Natural killer cell (primary cell): ENCODE data around the gene FMR1NB. TPM values are rescaled to one million over a fixed set of nuclear protein-coding genes. Genes with fewer than 3 reads are reported as not detected.

Experiments used
- ATAC-seq, 3 donors: fragments of 150-1000 bp in 2 of 3; fragments of 200-7000 bp in 1 of 3; cut with Tn5 transposase; 1 replicate in 1 of 3; 2 replicates in 2 of 3; pipeline ENCODE4 v1.10.0; 2021; ENCODE audit warnings: mild to moderate bottlenecking in 2 of 3, moderate library complexity in 2 of 3
- DNase-seq, 2 donors: peaks; one replicate each; pipeline versions ENCODE4 v3.0.0 to v3.0.0-alpha.2; 2013 to 2021; ENCODE audit warnings: mixed read lengths in 1 of 2
- H3K27ac ChIP-seq: one replicate; pipeline ENCODE4 v1.5.1; 2013; ENCODE audit warnings: mild to moderate bottlenecking, low read length
- H3K27me3 ChIP-seq: one replicate; pipeline ENCODE4 v1.6.1; 2013; ENCODE audit warnings: low read length; ENCODE audit not compliant: control insufficient read depth, insufficient read depth
- H3K36me3 ChIP-seq: one replicate; pipeline ENCODE4 v1.6.1; 2013; ENCODE audit warnings: low read length; ENCODE audit not compliant: control insufficient read depth, insufficient read depth
- H3K4me1 ChIP-seq: one replicate; pipeline ENCODE4 v1.6.1; 2013; ENCODE audit warnings: low read length; ENCODE audit not compliant: control insufficient read depth, insufficient read depth
- H3K4me3 ChIP-seq: one replicate; pipeline ENCODE4 v1.5.1; 2013; ENCODE audit warnings: low read length
- H3K9me3 ChIP-seq: one replicate; pipeline ENCODE4 v1.6.1; 2013; ENCODE audit warnings: low read length; ENCODE audit not compliant: control insufficient read depth, insufficient read depth
- H3K27ac Mint-ChIP-seq, 2 donors: one replicate each; pipeline ENCODE4 v1.8.0; 2022; ENCODE audit warnings: mild to moderate bottlenecking in 2 of 2, mixed read lengths in 2 of 2, moderate library complexity in 1 of 2
- H3K27me3 Mint-ChIP-seq, 2 donors: one replicate each; pipeline ENCODE4 v1.8.0; 2022; ENCODE audit warnings: low read depth in 2 of 2, mixed read lengths in 2 of 2
- H3K36me3 Mint-ChIP-seq: one replicate; pipeline ENCODE4 v1.8.0; 2022; ENCODE audit warnings: mixed read lengths
- H3K4me1 Mint-ChIP-seq, 2 donors: one replicate each; pipeline ENCODE4 v1.8.0; 2022; ENCODE audit warnings: mixed read lengths in 2 of 2
- H3K4me3 Mint-ChIP-seq: one replicate; pipeline ENCODE4 v1.8.0; 2022; ENCODE audit warnings: mild to moderate bottlenecking, moderate library complexity, mixed read lengths
- H3K9me3 Mint-ChIP-seq, 2 donors: one replicate each; pipeline ENCODE4 v1.8.0; 2022; ENCODE audit warnings: mixed read lengths in 2 of 2
- WGBS: methylation state at CpG from one replicate; pipeline ENCODE4 v1.1.7; 2013; ENCODE audit warnings: missing lambda C conversion rate; ENCODE audit not compliant: insufficient coverage; 5-methylcytosine and 5-hydroxymethylcytosine counted together
- intact Hi-C: fragments of 100-400 bp; cut with micrococcal nuclease; formaldehyde crosslinking; loops from one replicate; pipeline ENCODE4 v1.14.2; 2022
- total RNA-seq, 4 donors: library from RNA; stranded (reverse); fragments of 120-200 nt in 1 of 4; gene quantifications; one replicate each; pipeline versions ENCODE4 v1.2.3 to v1.2.4, GENCODE V29; 2013 to 2022
- TF ChIP-seq, protein P1 (sequence below): fragments of 200-600 bp; IDR thresholded peaks from one replicate; pipeline ENCODE4 v1.8.0; 2022; ENCODE audit warnings: antibody characterized with exemption

Gene FMR1NB
- total RNA-seq, 3 donors from 2014 or later (not counting 1 experiment from before 2014, with no cell fraction given), result not detected

DNA sequence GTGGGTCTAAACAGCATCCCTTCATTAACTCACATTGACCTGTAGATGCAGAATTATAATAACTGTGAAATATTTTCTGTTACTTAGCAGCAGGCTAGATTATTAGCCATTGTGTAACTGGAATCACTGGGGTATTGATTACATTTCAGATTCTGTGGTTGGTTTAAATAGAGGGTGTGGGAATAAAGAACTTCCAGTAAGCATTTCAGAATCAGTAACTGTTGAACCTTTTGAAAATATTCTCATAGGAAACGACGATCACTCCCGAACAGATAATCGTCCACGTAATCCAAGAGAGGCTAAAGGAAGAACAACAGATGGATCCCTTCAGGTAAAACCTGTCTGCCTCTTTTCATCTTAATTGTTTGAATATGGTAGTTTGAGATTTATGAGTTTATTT lies 35.9 kb upstream of the FMR1NB start:
- Mint-ChIP-seq H3K27me3 (no peaks in the 10 kb centered on the region), H3K9me3 (no peaks in the 10 kb centered on the region), H3K27ac (no peak overlapping the region), H3K4me3 (no peak overlapping the region), H3K36me3 (peaks cover 7% of the 10 kb centered on the region), H3K4me1 (peaks cover 0 to 7% of the 10 kb centered on the region in 2 donors)
- no CpG with 5 or more reads among the region's 5 CpGs for WGBS
- ATAC-seq, result no peak
- H3K27ac ChIP-seq, result no peak overlapping the region
- no peak for DNase-seq
- no peak overlapping the region for H3K4me3 ChIP-seq
- no peaks in the 10 kb centered on the region for H3K27me3 ChIP-seq
- intact Hi-C loops, result no loop called here
- TF ChIP-seq, protein P1, sequence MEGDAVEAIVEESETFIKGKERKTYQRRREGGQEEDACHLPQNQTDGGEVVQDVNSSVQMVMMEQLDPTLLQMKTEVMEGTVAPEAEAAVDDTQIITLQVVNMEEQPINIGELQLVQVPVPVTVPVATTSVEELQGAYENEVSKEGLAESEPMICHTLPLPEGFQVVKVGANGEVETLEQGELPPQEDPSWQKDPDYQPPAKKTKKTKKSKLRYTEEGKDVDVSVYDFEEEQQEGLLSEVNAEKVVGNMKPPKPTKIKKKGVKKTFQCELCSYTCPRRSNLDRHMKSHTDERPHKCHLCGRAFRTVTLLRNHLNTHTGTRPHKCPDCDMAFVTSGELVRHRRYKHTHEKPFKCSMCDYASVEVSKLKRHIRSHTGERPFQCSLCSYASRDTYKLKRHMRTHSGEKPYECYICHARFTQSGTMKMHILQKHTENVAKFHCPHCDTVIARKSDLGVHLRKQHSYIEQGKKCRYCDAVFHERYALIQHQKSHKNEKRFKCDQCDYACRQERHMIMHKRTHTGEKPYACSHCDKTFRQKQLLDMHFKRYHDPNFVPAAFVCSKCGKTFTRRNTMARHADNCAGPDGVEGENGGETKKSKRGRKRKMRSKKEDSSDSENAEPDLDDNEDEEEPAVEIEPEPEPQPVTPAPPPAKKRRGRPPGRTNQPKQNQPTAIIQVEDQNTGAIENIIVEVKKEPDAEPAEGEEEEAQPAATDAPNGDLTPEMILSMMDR, result no peak
- H3K36me3 ChIP-seq, result peaks cover 44% of the 10 kb centered on the region
- no peaks in the 10 kb centered on the region for H3K4me1 ChIP-seq
- H3K9me3 ChIP-seq, result no peaks in the 10 kb centered on the region

DNA sequence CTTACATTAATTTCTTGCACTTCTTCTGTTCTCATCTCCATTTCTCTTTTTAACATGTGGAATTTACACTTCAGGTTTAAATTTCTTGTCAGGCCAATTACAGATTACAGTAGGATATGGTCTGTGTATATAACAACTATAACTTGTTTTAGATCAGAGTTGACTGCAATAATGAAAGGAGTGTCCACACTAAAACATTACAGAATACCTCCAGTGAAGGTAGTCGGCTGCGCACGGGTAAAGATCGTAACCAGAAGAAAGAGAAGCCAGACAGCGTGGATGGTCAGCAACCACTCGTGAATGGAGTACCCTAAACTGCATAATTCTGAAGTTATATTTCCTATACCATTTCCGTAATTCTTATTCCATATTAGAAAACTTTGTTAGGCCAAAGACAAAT lies 32.6 kb upstream of the FMR1NB start:
- Mint-ChIP-seq H3K27ac (no peak overlapping the region), H3K36me3 (peaks cover 7% of the 10 kb centered on the region), H3K27me3 (no peaks in the 10 kb centered on the region), H3K9me3 (no peaks in the 10 kb centered on the region), H3K4me1 (no peaks in the 10 kb centered on the region), H3K4me3 (no peak overlapping the region)
- Histone ChIP-seq H3K27me3 (no peaks in the 10 kb centered on the region), H3K36me3 (peaks cover 30% of the 10 kb centered on the region), H3K4me3 (no peak overlapping the region), H3K4me1 (no peaks in the 10 kb centered on the region), H3K9me3 (no peaks in the 10 kb centered on the region), H3K27ac (no peak overlapping the region)
- intact Hi-C loops, result no loop called here
- ATAC-seq (no peak), DNase-seq (no peak)
- TF ChIP-seq, protein P1, result no peak
- 96% methylated on average over 4 of the region's 7 CpGs for WGBS

DNA sequence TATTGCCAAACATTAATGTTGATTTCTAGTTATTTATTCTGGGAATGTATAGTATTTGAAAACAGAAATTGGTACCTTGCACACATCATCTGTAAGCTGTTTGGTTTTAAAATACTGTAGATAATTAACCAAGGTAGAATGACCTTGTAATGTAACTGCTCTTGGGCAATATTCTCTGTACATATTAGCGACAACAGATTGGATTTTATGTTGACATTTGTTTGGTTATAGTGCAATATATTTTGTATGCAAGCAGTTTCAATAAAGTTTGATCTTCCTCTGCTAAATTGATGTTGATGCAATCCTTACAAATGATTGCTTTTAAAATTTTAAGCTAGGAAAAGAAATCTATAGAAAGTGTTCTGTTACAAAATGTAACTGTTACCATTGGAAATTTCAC lies 30.8 kb upstream of the FMR1NB start:
- Histone ChIP-seq H3K27me3 (no peaks in the 10 kb centered on the region), H3K4me1 (no peaks in the 10 kb centered on the region), H3K9me3 (no peaks in the 10 kb centered on the region), H3K27ac (no peak overlapping the region), H3K4me3 (no peak overlapping the region), H3K36me3 (peaks cover 19% of the 10 kb centered on the region)
- WGBS, result no CpG with 5 or more reads among the region's 1 CpG
- H3K27me3 Mint-ChIP-seq, result no peaks in the 10 kb centered on the region
- TF ChIP-seq, protein P1, result no peak
- H3K4me1 Mint-ChIP-seq, result no peaks in the 10 kb centered on the region
- H3K36me3 Mint-ChIP-seq, result peaks cover 7% of the 10 kb centered on the region
- H3K4me3 Mint-ChIP-seq, result no peak overlapping the region
- H3K9me3 Mint-ChIP-seq, result no peaks in the 10 kb centered on the region
- intact Hi-C loops, result no loop called here
- ATAC-seq (no peak), DNase-seq (no peak)
- no peak overlapping the region for H3K27ac Mint-ChIP-seq

DNA sequence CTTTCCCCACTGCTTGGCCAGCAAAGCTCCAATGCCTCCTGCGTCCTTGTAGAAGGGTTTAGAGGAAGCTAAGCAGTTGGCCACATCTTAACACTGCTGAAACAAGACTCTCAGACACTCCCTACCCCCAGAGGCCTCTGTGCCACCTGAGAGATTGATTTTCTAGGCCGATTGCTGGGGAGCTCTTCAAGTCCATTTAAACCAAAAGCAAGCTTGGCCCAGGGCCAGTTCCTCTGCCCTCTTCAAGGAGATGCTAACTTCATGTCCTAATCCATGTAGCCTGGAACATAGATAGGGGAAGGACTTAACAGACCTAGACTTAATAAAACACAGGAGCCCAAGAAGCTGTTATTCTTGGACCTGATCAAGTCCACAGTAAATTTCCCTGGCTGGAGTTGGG lies 27.2 kb upstream of the FMR1NB start:
- H3K27ac ChIP-seq, result no peak overlapping the region
- TF ChIP-seq, protein P1, result no peak
- H3K27ac Mint-ChIP-seq, result no peak overlapping the region
- WGBS, result 89% methylated on average over 2 of the region's 2 CpGs
- H3K4me3 Mint-ChIP-seq, result no peak overlapping the region
- intact Hi-C loops, result no loop called here
- H3K27me3 Mint-ChIP-seq, result peaks cover 0 to 6% of the 10 kb centered on the region in 2 donors
- no peaks in the 10 kb centered on the region for H3K36me3 Mint-ChIP-seq
- no peaks in the 10 kb centered on the region for H3K27me3 ChIP-seq
- H3K4me1 Mint-ChIP-seq, result no peaks in the 10 kb centered on the region
- DNase-seq, result no peak
- no peaks in the 10 kb centered on the region for H3K9me3 Mint-ChIP-seq
- H3K9me3 ChIP-seq, result no peaks in the 10 kb centered on the region
- no peaks in the 10 kb centered on the region for H3K36me3 ChIP-seq
- no peaks in the 10 kb centered on the region for H3K4me1 ChIP-seq
- ATAC-seq, result no peak
- H3K4me3 ChIP-seq, result no peak overlapping the region
